GM23338 (cell line): ENCODE results near the gene FOXI1. TPM values are rescaled to one million over a fixed set of nuclear protein-coding genes. Genes with fewer than 3 reads are reported as not detected.

Experiments
- ATAC-seq: fragments of 200-7000 bp; cut with Tn5 transposase; 3 replicates; pipeline ENCODE4 v1.9.1; 2020
- DNase-seq: peaks from one replicate; pipeline ENCODE4 v3.0.0-alpha.2; 2015; ENCODE audit warnings: low spot score
- H2AFZ ChIP-seq: fragments of 200-600 bp; sonication (generic); 2 replicates; pipeline ENCODE4 v1.8.0; 2016; ENCODE audit warnings: antibody characterized with exemption, mild to moderate bottlenecking, moderate library complexity
- H3F3A ChIP-seq: fragments of 200-600 bp; sonication (generic); replicated peaks from 2 replicates; pipeline ENCODE4 v1.8.0; 2017; ENCODE audit warnings: antibody characterized with exemption, mixed run types, low read depth
- H3K27ac ChIP-seq: fragments of 200-600 bp; sonication (generic); 2 replicates; pipeline ENCODE4 v1.6.1; 2016; ENCODE audit warnings: low read depth
- H3K27me3 ChIP-seq: fragments of 200-600 bp; sonication (generic); 2 replicates; pipeline ENCODE4 v1.8.0; 2016; ENCODE audit warnings: mild to moderate bottlenecking, mixed run types, moderate library complexity; ENCODE audit not compliant: insufficient read depth
- H3K36me3 ChIP-seq: fragments of 200-600 bp; sonication (generic); 2 replicates; pipeline ENCODE4 v1.8.0; 2016; ENCODE audit warnings: mild to moderate bottlenecking; ENCODE audit not compliant: insufficient read depth
- H3K4me1 ChIP-seq: fragments of 200-600 bp; sonication (generic); 2 replicates; pipeline ENCODE4 v1.8.0; 2016; ENCODE audit warnings: mild to moderate bottlenecking, moderate library complexity; ENCODE audit not compliant: insufficient read depth
- H3K4me2 ChIP-seq: fragments of 200-600 bp; sonication (generic); 2 replicates; pipeline ENCODE4 v1.7.1; 2017; ENCODE audit warnings: mixed run types
- H3K4me3 ChIP-seq: fragments of 200-600 bp; sonication (generic); 2 replicates; pipeline ENCODE4 v1.6.1; 2016; ENCODE audit warnings: mixed run types
- H3K79me2 ChIP-seq: fragments of 200-600 bp; sonication (generic); replicated peaks from 2 replicates; pipeline ENCODE4 v1.8.0; 2017; ENCODE audit warnings: mild to moderate bottlenecking; ENCODE audit not compliant: insufficient read depth
- H3K9me2 ChIP-seq: fragments of 200-600 bp; sonication (generic); 2 replicates; pipeline ENCODE4 v1.8.0; 2017; ENCODE audit not compliant: insufficient read depth
- H4K20me1 ChIP-seq: fragments of 200-600 bp; sonication (generic); replicated peaks from 2 replicates; pipeline ENCODE4 v1.8.0; 2017; ENCODE audit warnings: mild to moderate bottlenecking; ENCODE audit not compliant: insufficient read depth
- H3K27ac Mint-ChIP-seq: 2 replicates; pipeline ENCODE4 v1.8.0; 2020; ENCODE audit warnings: inconsistent platforms, mild to moderate bottlenecking, moderate library complexity, mixed read lengths
- H3K27me3 Mint-ChIP-seq: 3 replicates; pipeline ENCODE4 v1.8.0; 2022; ENCODE audit warnings: low read depth, mild to moderate bottlenecking, moderate library complexity, mixed read lengths, inconsistent platforms; ENCODE audit not compliant: insufficient read depth, poor library complexity
- H3K36me3 Mint-ChIP-seq: 3 replicates; pipeline ENCODE4 v1.8.0; 2021; ENCODE audit warnings: low read depth, mild to moderate bottlenecking, inconsistent platforms, moderate library complexity, mixed read lengths
- H3K4me1 Mint-ChIP-seq: 3 replicates; pipeline ENCODE4 v1.8.0; 2020; ENCODE audit warnings: mild to moderate bottlenecking, inconsistent platforms, mixed read lengths
- H3K4me3 Mint-ChIP-seq: 3 replicates; pipeline ENCODE4 v1.8.0; 2021; ENCODE audit warnings: moderate library complexity, mild to moderate bottlenecking, inconsistent platforms, mixed read lengths
- H3K9me3 Mint-ChIP-seq: 3 replicates; pipeline ENCODE4 v1.8.0; 2020; ENCODE audit warnings: moderate library complexity, mild to moderate bottlenecking, inconsistent platforms, mixed read lengths
- CREB1 ChIP-seq: fragments of 250-450 bp; sonication (Bioruptor Pico); IDR thresholded peaks from 2 replicates; pipeline ENCODE4 v1.5.0; 2020; ENCODE audit warnings: low read depth, mild to moderate bottlenecking, moderate library complexity
- CTCF ChIP-seq, 2 experiments: fragments of 200-600 bp in 1 of 2; sonication (generic) in 1 of 2; conservative IDR thresholded peaks; 2 replicates each; pipeline versions ENCODE4 v1.5.1 to v1.6.1; 2016 to 2017; ENCODE audit warnings: antibody characterized with exemption in 2 of 2, low read depth in 2 of 2, mild to moderate bottlenecking in 2 of 2, moderate library complexity in 1 of 2
- ETS1 ChIP-seq: IDR thresholded peaks from 2 replicates; pipeline ENCODE4 v1.6.1; 2016; ENCODE audit warnings: antibody characterized with exemption
- EZH2 ChIP-seq: fragments of 200-600 bp; sonication (generic); IDR thresholded peaks from one replicate; pipeline ENCODE4 v1.8.0; 2017; ENCODE audit warnings: antibody characterized with exemption, mild to moderate bottlenecking, low read depth; ENCODE audit not compliant: unreplicated experiment
- EZH2phosphoT487 ChIP-seq: fragments of 200-600 bp; sonication (generic); IDR thresholded peaks from one replicate; pipeline ENCODE4 v1.8.1; 2018; ENCODE audit warnings: antibody characterized with exemption; ENCODE audit not compliant: unreplicated experiment
- JUNB ChIP-seq: IDR thresholded peaks from one replicate; pipeline ENCODE4 v1.6.1; 2016; ENCODE audit warnings: antibody characterized with exemption; ENCODE audit not compliant: unreplicated experiment
- NANOG ChIP-seq: IDR thresholded peaks from 2 replicates; pipeline ENCODE4 v1.6.1; 2016; ENCODE audit warnings: antibody characterized with exemption, borderline replicate concordance
- POLR2AphosphoS5 ChIP-seq: IDR thresholded peaks from 2 replicates; pipeline ENCODE4 v1.6.1; 2016; ENCODE audit warnings: antibody characterized with exemption, low read depth
- REST ChIP-seq: IDR thresholded peaks from one replicate; pipeline ENCODE4 v1.6.1; 2018; ENCODE audit warnings: antibody characterized with exemption; ENCODE audit not compliant: unreplicated experiment
- STAT1 ChIP-seq: IDR thresholded peaks from one replicate; pipeline ENCODE4 v1.6.1; 2016; ENCODE audit warnings: antibody characterized with exemption; ENCODE audit not compliant: unreplicated experiment
- ZNF114 ChIP-seq: fragments of 250-450 bp; sonication (Bioruptor Pico); IDR thresholded peaks from 2 replicates; pipeline ENCODE4 v1.5.0; 2020; ENCODE audit warnings: mild to moderate bottlenecking, moderate library complexity
- ZNF331 ChIP-seq: fragments of 250-450 bp; sonication (Bioruptor Pico); IDR thresholded peaks from 2 replicates; pipeline ENCODE4 v1.5.0; 2020; ENCODE audit warnings: low read depth, mild to moderate bottlenecking, moderate library complexity
- ZNF462 ChIP-seq: fragments of 250-450 bp; sonication (Bioruptor Pico); IDR thresholded peaks from 2 replicates; pipeline ENCODE4 v1.5.0; 2020; ENCODE audit warnings: mild to moderate bottlenecking, moderate library complexity
- polyA plus RNA-seq: library from polyadenylated mRNA; unstranded; fragments of >200 nt; fragmentation: Nextera tagmentation; extraction: Ambion mirVana; gene quantifications from 2 replicates; pipeline ENCODE4 v1.2.1, GENCODE V29; 2016
- total RNA-seq: library from RNA; depleted of rRNA; stranded (reverse); fragments of >200 nt; shearing (Covaris generic); gene quantifications from 2 replicates; pipeline ENCODE4 v1.2.3, GENCODE V29; 2014

FOXI1 gene
- total and polyA plus RNA-seq, 2 experiments from 2014 or later, result not detected

- Histone ChIP-seq H3K79me2 (no peaks in the 10 kb centered on the region), H4K20me1 (no peaks in the 10 kb centered on the region), H3K4me2 (no peak overlapping the region), H3K4me3 (no peak overlapping the region), H3K27me3 (no peaks in the 10 kb centered on the region), H2AFZ (no peak overlapping the region), H3K27ac (no peak overlapping the region), H3F3A (no peaks in the 10 kb centered on the region), H3K9me2 (peaks cover 8% of the 10 kb centered on the region; the same call in 1 of the 2 replicates), H3K36me3 (no peaks in the 10 kb centered on the region), H3K4me1 (no peaks in the 10 kb centered on the region)
- ATAC-seq (no peak), DNase-seq (no peak)
- TF ChIP-seq POLR2AphosphoS5, result no peak
- no peak for TF ChIP-seq EZH2
- TF ChIP-seq ETS1, result no peak
- no peak for TF ChIP-seq EZH2phosphoT487
- TF ChIP-seq REST, result no peak
- TF ChIP-seq ZNF331 (CRISPR knock-in tag), result no peak
- no peak for TF ChIP-seq ZNF462
- no peak for TF ChIP-seq ZNF114 (CRISPR knock-in tag)
- no peak for TF ChIP-seq JUNB
- no peak for TF ChIP-seq CREB1 (CRISPR knock-in tag)
- TF ChIP-seq STAT1, result no peak
- no peak for TF ChIP-seq CTCF (conservative IDR thresholded peaks at IDR 0.05; ENCODE audit: low read depth in 2 of 2)
- no peak for TF ChIP-seq NANOG
- Mint-ChIP-seq H3K27ac (no peak overlapping the region), H3K9me3 (no peaks in the 10 kb centered on the region; the same call in 2 of the 3 replicates), H3K27me3 (peaks cover 3% of the 10 kb centered on the region), H3K4me1 (no peaks in the 10 kb centered on the region), H3K4me3 (no peak overlapping the region), H3K36me3 (no peaks in the 10 kb centered on the region)
Measured at GRCh38 chr5:170087168-170087817, 18.4 kb upstream of the FOXI1 start.
